Astrocyte of the cerebellum (primary cell): ENCODE data around the gene TARM1.
"Not testable (repeated sequence)": the region's sequence is repeated elsewhere in the genome, so short reads cannot be mapped to it uniquely, and the experiment has no call there.

Experiments used
- DNase-seq: peaks from one replicate; pipeline ENCODE4 v3.0.0-alpha.2; 2011; ENCODE audit warnings: low read depth
- H3K4me3 ChIP-seq: 2 replicates; pipeline ENCODE4 v1.5.1; 2011; ENCODE audit warnings: mild to moderate bottlenecking, low read depth, low read length, moderate library complexity
- CTCF ChIP-seq: IDR thresholded peaks from 2 replicates; pipeline ENCODE4 v1.5.1; 2012; ENCODE audit warnings: low read length, low read depth, moderate library complexity, mild to moderate bottlenecking; ENCODE audit errors: missing control alignments
- in situ Hi-C: cut with HindIII; loops from 2 replicates; pipeline ENCODE4 v1.10.0; 2017; ENCODE audit warnings: low sequenced_read_pairs

Gene TARM1

GRCh38 chr19:54100561-54100960 lies 19.4 kb upstream of the TARM1 start, which contains the start of gene OSCAR:
OSCAR (minus strand) TSS chr19:54100803; CDS start chr19:54100792, 11 bp downstream.
- TF ChIP-seq CTCF: no peak
- H3K4me3 ChIP-seq: no peak within 1 kb of the TSS
- in situ Hi-C loops: no loop called here
- DNase-seq: no peak

GRCh38 chr19:54099903-54100255 lies 18.7 kb upstream of the TARM1 start:
- H3K4me3 ChIP-seq, in situ Hi-C loops, DNase-seq: not testable (repeated sequence)

GRCh38 chr19:54099190-54099902 lies 18.2 kb upstream of the TARM1 start:
- in situ Hi-C loops: no loop called here
- no peak for DNase-seq
- no peak for TF ChIP-seq CTCF
- H3K4me3 ChIP-seq: no peak overlapping the region

- peak overlapping the region; percentile 31 for H3K4me3 ChIP-seq
- in situ Hi-C loops: no loop called here
- TF ChIP-seq CTCF: peak; percentile 50
- DNase-seq: no peak
Measured at GRCh38 chr19:54096617-54097106, 15.5 kb upstream of the TARM1 start.

GRCh38 chr19:54095859-54096616 lies 14.9 kb upstream of the TARM1 start:
- H3K4me3 ChIP-seq: peak overlapping the region; percentile 32

GRCh38 chr19:54095136-54095858 lies 14.1 kb upstream of the TARM1 start:
- in situ Hi-C loops: no loop called here
- peak overlapping the region; percentile 32 for H3K4me3 ChIP-seq

More at GRCh38 chr19:54095859-54096616, 14.9 kb upstream of the TARM1 start:
- in situ Hi-C loops, DNase-seq: not testable (repeated sequence)

More at GRCh38 chr19:54095136-54095858, 14.1 kb upstream of the TARM1 start:
- no peak for TF ChIP-seq CTCF
- DNase-seq: no peak
